Metanephros (tissue), 1 donor: ENCODE data around the gene IFI27L2. TPM values are rescaled to one million over a fixed set of nuclear protein-coding genes. Genes with fewer than 3 reads are reported as not detected.

Source experiments
- total RNA-seq: library from RNA; depleted of rRNA; stranded (reverse); fragments of >200 nt; gene quantifications from one replicate; pipeline ENCODE4 v1.2.3, GENCODE V29; 2014

IFI27L2 gene, protein sequence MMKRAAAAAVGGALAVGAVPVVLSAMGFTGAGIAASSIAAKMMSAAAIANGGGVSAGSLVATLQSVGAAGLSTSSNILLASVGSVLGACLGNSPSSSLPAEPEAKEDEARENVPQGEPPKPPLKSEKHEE
- total RNA-seq, result 14.4 TPM

DNA sequence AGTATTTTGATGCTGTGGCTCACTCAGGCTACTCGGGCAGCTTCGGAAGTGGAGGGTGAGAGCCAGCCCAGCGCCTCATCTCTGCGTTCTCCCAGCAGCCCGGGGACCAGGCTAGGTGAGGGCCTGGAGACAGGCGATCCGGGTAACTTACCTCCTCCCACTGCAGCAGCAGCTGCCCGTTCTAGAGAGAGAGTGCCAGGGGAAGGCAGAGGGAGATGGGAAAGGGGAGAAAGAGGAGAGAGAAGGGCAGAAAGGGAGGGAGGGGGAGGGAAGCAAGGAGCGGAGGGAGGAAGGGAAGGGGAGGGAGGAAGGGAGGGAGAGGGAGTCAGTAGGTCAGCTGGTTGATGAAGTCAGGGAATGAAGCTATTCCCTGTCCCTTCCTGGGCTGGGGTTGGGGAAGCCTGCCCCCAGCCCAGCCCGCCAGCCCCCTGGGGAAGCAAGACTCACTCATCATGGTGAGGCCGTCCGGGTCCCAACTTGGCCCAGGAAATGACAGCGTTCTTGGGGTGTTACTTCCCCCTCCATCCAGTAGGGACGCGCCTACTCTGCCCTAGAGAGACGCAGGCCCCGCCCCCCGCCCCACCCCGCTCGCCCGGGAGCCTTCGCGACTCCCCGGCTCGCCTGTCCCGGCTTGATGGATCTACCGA is at the start of gene IFI27L2:
IFI27L2 (minus strand) TSS at position 494 of the 647 bp plus-strand sequence; CDS start at position 454, 40 bp downstream.

DNA sequence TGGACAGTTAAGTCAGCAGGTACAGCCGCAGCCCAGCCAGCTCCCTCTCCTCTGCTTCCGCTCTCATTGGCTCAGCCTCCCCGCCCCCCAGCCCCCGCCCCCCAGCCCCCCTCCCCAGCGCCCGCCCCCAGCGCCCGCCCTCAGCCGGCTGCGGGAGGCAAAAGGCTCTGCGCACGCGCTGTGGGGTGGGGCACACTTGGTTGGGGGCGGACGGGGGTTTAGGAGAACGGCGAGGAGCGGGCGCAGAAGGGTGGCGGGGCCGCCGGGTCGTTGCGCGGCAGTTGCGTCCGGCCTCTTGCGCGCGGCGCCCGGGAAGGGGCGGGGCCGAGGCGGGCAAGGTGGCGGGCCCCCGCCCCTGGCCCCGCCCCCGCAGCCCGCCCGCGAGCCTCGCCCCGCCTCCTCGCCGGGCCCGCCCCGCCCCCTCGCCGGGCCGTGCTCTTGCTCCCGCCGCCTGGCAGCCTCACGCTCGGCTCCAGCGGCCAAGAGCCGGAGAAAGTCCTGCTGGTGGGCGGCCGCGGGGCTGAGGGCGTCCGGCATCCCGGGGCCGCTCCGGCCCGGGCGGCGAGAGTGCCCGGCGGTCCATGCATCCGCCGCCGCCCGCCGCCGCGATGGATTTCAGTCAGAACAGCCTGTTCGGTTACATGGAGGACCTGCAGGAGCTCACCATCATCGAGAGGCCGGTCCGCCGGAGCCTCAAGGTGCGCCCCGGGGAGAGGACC is 44.6 kb upstream of the IFI27L2 start, which contains the start of gene PPP4R4:
PPP4R4 (plus strand) TSS at position 438 of the 719 bp plus-strand sequence; CDS start at position 582, 144 bp downstream.

DNA sequence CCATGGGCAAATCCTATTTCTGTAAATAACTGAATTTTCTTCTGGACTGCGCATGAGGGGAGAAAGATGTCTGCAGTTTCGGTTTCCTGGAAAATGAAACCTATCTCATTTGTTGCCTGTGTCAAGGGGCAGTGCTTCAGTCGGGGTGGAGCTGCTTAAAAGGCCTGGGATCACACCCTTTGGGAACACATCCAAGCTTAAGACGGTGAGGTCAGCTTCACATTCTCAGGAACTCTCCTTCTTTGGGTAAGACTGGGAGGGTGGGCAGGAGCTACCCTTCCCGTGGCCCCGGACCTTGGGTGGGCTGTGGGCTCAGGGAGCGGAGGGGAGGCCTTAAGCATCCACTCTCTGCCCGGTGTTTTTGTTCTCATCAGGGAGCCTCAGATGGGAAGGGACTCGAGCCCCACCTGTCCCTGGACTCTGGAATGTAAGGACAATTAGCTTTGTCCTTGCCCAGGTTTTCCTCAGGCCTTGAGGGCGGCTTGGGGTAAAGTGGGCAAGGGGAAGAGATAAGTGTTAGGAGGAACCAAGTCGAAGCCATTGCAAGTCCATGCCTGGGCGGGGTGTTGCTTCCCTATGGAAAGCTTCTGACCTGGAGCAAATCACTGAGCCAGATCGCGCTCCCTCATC is 18.7 kb downstream of the IFI27L2 start, which contains the start of gene IFI27:
IFI27 (plus strand) TSS at position 185 of the 630 bp plus-strand sequence.

DNA sequence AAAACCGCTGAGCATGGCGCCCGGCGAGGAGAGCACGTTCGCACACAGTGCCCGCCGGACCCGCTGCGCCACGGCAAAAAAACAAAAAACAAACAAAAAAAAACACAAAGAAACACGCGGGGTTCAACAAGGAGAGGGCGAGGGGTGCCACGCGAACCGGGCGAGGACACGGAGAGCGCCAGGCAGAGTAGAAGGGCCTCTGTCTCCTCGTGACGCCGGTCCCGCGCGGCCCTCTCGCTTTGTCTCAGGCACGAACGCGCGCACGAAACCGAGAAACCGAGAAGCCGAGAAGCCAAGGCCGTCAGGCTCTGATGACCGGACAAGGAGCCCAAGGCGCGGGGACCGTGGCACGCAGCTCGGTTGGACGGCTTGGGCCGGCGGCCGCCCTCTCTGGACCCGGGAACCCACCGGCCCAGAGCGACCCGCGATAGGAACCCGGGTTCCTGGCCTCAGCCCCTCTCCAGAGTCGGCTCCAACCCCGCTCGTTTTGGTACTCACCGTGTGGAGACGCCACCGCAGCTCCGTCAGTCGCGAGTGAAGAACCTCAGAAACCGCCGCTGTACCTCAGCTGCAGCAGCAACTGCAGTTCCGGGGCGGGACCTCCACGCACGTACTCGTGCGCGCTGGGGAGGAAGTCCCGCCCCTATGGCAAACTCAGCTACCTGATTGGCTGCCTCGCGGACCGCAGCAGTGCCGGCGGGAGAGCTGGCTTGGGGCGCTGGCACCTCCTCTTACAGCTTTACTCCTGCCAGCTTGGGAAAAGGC is 48.6 kb downstream of the IFI27L2 start, which contains the start of the genes DDX24 and IFI27L1:
DDX24 (minus strand) TSS at position 582 of the 765 bp plus-strand sequence. CDS start 1,460 bp downstream, outside the sequence.
IFI27L1 (plus strand) TSS at position 690 of the 765 bp plus-strand sequence. CDS start 15,628 bp downstream, outside the sequence.

Other genes starting within 250 kb of the IFI27L2 start
- not detected for gene FAM181A, start 202.3 kb downstream of the IFI27L2 start, total RNA-seq
- 14.4 TPM for gene ASB2, start 153.0 kb downstream of the IFI27L2 start, total RNA-seq
- gene CCDC197, start 132.3 kb downstream of the IFI27L2 start, total RNA-seq, result 0.23 TPM
- 3.7 TPM for gene OTUB2, start 103.3 kb downstream of the IFI27L2 start, total RNA-seq
- 75.8 TPM for gene DDX24, start 48.4 kb downstream of the IFI27L2 start, total RNA-seq
- gene IFI27L1, start 48.3 kb downstream of the IFI27L2 start, total RNA-seq, result 10.0 TPM
- 20.4 TPM for gene IFI27, start 18.9 kb downstream of the IFI27L2 start, total RNA-seq
- 0.06 TPM for gene PPP4R4, start 44.7 kb upstream of the IFI27L2 start, total RNA-seq
- 0.06 TPM for gene SERPINA10, start 163.7 kb upstream of the IFI27L2 start, total RNA-seq
- gene SERPINA6, start 193.7 kb upstream of the IFI27L2 start, total RNA-seq, result 1.2 TPM
- gene SERPINA2, start 237.1 kb upstream of the IFI27L2 start, total RNA-seq, result not detected